Measurements from ENCODE around the gene LCN15. TPM values are rescaled to one million over a fixed set of nuclear protein-coding genes. Genes with fewer than 3 reads are reported as not detected.

The LCN15 gene
- total RNA-seq, 1 donor from 2014 or later = 0.49 TPM

Small RNAs within 50 kb of the gene (microRNA-seq; reads per million reads assigned to microRNA genes)
- gene MIR6722 (ENCODE audit: unreplicated experiment) = not detected

Other genes starting within 250 kb of the LCN15 start
- 312 TPM for gene NOTCH1, start 218.5 kb downstream of the LCN15 start, total RNA-seq (ENCODE audit: unreplicated experiment)
- 945 TPM for gene EGFL7, start 101.6 kb downstream of the LCN15 start, total RNA-seq (ENCODE audit: unreplicated experiment)
- 38.9 TPM for gene AGPAT2, start 77.1 kb downstream of the LCN15 start, total RNA-seq (ENCODE audit: unreplicated experiment)
- 293 TPM for gene DIPK1B, start 51.9 kb downstream of the LCN15 start, total RNA-seq (ENCODE audit: unreplicated experiment)
- gene LCN10, start 21.6 kb downstream of the LCN15 start, total RNA-seq (ENCODE audit: unreplicated experiment) = not detected
- gene LCN6, start 16.0 kb downstream of the LCN15 start, total RNA-seq (ENCODE audit: unreplicated experiment) = not detected
- not detected for gene LCN8, start 6.3 kb downstream of the LCN15 start, total RNA-seq (ENCODE audit: unreplicated experiment)
- 73.0 TPM for gene TMEM141, start 26.8 kb upstream of the LCN15 start, total RNA-seq (ENCODE audit: unreplicated experiment)
- 1.2 TPM for gene CCDC183, start 31.8 kb upstream of the LCN15 start, total RNA-seq (ENCODE audit: unreplicated experiment)
- gene RABL6, start 43.4 kb upstream of the LCN15 start, total RNA-seq (ENCODE audit: unreplicated experiment) = 88.4 TPM
- 0.80 TPM for gene AJM1, start 78.0 kb upstream of the LCN15 start, total RNA-seq (ENCODE audit: unreplicated experiment)
- gene PHPT1, start 84.9 kb upstream of the LCN15 start, total RNA-seq (ENCODE audit: unreplicated experiment) = 134 TPM
- gene MAMDC4, start 87.8 kb upstream of the LCN15 start, total RNA-seq (ENCODE audit: unreplicated experiment) = 10.0 TPM
- gene EDF1, start 101.8 kb upstream of the LCN15 start, total RNA-seq (ENCODE audit: unreplicated experiment) = 286 TPM
- gene TRAF2, start 122.0 kb upstream of the LCN15 start, total RNA-seq (ENCODE audit: unreplicated experiment) = 21.7 TPM
- 100.0 TPM for gene FBXW5, start 180.2 kb upstream of the LCN15 start, total RNA-seq (ENCODE audit: unreplicated experiment)
- 1.1 TPM for gene C8G, start 180.7 kb upstream of the LCN15 start, total RNA-seq (ENCODE audit: unreplicated experiment)
- gene LCN12, start 187.8 kb upstream of the LCN15 start, total RNA-seq (ENCODE audit: unreplicated experiment) = 1.5 TPM
- gene PTGDS, start 213.0 kb upstream of the LCN15 start, total RNA-seq (ENCODE audit: unreplicated experiment) = not detected
- gene LCNL1, start 218.5 kb upstream of the LCN15 start, total RNA-seq (ENCODE audit: unreplicated experiment) = not detected
- gene PAXX, start 227.9 kb upstream of the LCN15 start, total RNA-seq (ENCODE audit: unreplicated experiment) = 8.3 TPM
- gene CLIC3, start 232.1 kb upstream of the LCN15 start, total RNA-seq (ENCODE audit: unreplicated experiment) = not detected